ENCODE results near the gene SMIM7.
A peak's percentile ranks its signal among the peaks of the same experiment; 100 is the strongest.

The SMIM7 gene
- total RNA-seq = 17.0 to 29.2 (median 21.3) reads per million in 3 donors

DNA sequence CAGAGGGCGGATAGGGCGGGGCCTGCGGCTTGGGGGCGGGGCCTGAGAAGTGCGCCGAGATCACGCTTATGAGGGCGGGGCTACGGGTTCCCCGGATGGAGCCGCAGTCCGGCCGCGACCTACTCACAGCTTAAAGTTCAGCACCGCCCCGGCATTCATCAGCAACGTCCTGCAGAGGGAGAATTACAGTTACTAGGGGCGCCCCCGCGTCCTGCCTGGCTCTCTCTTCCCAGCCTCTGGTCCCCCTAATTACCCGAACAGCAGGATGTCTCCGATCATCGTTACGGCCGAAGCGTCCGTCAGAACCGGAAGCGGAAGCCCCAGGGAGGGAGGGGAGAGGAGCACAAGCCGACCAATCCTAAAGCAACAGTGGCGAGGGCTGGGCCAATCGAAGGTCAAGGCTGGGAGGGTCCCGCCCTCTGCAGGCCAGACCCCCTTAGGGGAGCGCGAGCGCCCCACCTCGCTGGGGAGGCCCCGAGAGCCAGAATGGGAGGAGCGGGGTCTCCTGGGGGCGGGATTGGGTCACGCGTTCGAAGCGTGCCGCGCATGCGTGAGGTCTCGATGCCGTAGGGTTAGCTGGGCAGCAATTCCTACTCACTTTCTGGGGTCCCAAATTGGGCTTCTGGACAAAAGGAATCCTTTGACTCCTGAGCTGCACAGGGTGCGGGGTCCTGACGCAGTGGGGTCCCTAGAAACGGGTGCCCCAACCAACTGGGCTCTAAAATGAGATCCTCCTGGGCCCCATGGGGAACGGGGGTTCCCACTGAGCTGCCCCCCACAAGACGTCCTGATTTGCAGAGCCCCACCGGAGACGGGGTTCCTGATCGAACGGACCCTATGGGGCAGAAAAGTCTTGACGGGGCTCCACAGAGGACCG lies at the start of gene SMIM7:
SMIM7 (minus strand) TSS at position 313 of the 877 bp plus-strand sequence; CDS start at position 279, 34 bp downstream.
- H3K27me3 ChIP-seq (replicated peaks; ENCODE audit: control insufficient read depth, insufficient read depth, low read length, poor library complexity, severe bottlenecking) = no peaks in the 10 kb centered on the region
- DNase-seq = peak; percentile 97 to 99 (median 97)
- H3K27ac ChIP-seq (ENCODE audit: insufficient read depth, low read length, poor library complexity, severe bottlenecking) = peak within 1 kb of the TSS; percentile 87
- peak within 1 kb of the TSS; percentile 75 for H3K4me3 ChIP-seq (ENCODE audit: insufficient read depth, low read depth, low read length, poor library complexity, severe bottlenecking)
- no peaks in the 10 kb centered on the region for H3K9me3 ChIP-seq (ENCODE audit: control insufficient read depth, low read length)
- peaks cover 24% of the 10 kb centered on the region for H3K36me3 ChIP-seq (ENCODE audit: control insufficient read depth, insufficient read depth, low read length)
- peaks cover 19% of the 10 kb centered on the region for H3K4me1 ChIP-seq (ENCODE audit: control insufficient read depth, insufficient read depth, low read length, poor library complexity, severe bottlenecking)

DNA sequence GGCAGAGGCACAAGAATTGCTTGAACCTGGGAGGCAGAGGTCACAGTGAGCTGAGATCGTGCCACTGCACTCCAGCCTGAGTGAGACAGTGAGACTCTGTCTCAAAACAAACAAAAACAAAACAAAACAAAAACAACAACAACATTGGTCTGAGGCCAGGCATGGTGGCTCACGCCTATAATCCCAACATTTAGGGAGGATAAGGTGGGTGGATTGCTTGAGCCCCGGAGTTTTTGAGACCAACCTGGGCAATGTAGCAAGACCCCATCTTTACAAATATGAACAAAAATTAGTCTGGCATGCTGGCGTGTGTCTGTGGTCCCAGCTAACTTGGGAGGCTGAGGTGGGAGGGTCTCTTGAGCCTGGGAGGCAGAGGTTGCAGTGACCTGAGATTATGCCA lies 43.7 kb upstream of the SMIM7 start:
- Histone ChIP-seq H3K4me1 (ENCODE audit: control insufficient read depth, insufficient read depth, low read length, poor library complexity, severe bottlenecking) (no peaks in the 10 kb centered on the region), H3K9me3 (ENCODE audit: control insufficient read depth, low read length) (no peaks in the 10 kb centered on the region), H3K36me3 (ENCODE audit: control insufficient read depth, insufficient read depth, low read length) (no peaks in the 10 kb centered on the region), H3K4me3 (ENCODE audit: insufficient read depth, low read depth, low read length, poor library complexity, severe bottlenecking) (no peak overlapping the region), H3K27ac (ENCODE audit: insufficient read depth, low read length, poor library complexity, severe bottlenecking) (no peak overlapping the region), H3K27me3 (replicated peaks; ENCODE audit: control insufficient read depth, insufficient read depth, low read length, poor library complexity, severe bottlenecking) (no peaks in the 10 kb centered on the region)
- DNase-seq = no peak

DNA sequence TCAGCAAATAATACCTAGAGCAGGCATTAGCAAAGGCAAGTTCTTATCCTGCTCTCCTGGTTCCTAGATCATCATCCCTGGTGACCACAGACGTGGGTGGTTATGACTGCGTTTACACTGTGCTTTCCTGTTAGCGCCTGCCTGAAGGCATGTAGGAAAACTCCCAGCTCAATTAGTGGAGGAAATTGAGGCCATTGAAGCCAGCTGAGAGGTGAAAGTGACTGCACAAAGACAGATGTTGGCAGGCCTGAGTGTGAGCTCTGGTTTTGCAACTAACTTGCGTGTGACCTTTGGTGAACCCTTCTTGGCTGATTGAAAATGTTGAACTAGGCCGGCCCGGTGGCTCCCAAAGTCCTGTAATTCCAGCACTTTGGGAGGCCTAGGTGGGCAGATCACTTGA lies 42.2 kb upstream of the SMIM7 start:
- Histone ChIP-seq H3K36me3 (ENCODE audit: control insufficient read depth, insufficient read depth, low read length) (no peaks in the 10 kb centered on the region), H3K27ac (ENCODE audit: insufficient read depth, low read length, poor library complexity, severe bottlenecking) (no peak overlapping the region), H3K4me1 (ENCODE audit: control insufficient read depth, insufficient read depth, low read length, poor library complexity, severe bottlenecking) (no peaks in the 10 kb centered on the region), H3K27me3 (replicated peaks; ENCODE audit: control insufficient read depth, insufficient read depth, low read length, poor library complexity, severe bottlenecking) (no peaks in the 10 kb centered on the region), H3K4me3 (ENCODE audit: insufficient read depth, low read depth, low read length, poor library complexity, severe bottlenecking) (no peak overlapping the region), H3K9me3 (ENCODE audit: control insufficient read depth, low read length) (no peaks in the 10 kb centered on the region)
- no peak for DNase-seq

DNA sequence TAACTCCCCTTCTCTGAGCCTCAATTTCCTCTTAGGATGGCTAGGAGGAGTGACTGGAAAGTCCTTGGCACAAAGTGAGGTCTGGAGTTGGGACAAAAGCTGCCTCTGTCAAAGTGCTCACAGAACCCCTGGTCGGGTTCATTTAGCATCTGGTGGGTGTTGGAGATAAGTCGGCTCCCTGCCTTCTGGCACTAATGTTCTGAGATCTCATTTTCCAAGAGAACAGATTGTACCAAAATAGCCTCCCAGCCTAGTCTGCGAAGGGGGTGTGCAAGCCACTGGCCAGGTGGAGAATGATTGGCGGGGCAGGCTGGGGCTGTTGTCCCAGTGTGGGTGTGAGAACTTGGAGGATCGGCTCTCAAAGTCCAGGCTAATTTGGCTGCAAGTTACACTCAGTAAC lies 39.0 kb upstream of the SMIM7 start:
- Histone ChIP-seq H3K36me3 (ENCODE audit: control insufficient read depth, insufficient read depth, low read length) (no peaks in the 10 kb centered on the region), H3K27ac (ENCODE audit: insufficient read depth, low read length, poor library complexity, severe bottlenecking) (no peak overlapping the region), H3K27me3 (replicated peaks; ENCODE audit: control insufficient read depth, insufficient read depth, low read length, poor library complexity, severe bottlenecking) (no peaks in the 10 kb centered on the region), H3K4me1 (ENCODE audit: control insufficient read depth, insufficient read depth, low read length, poor library complexity, severe bottlenecking) (no peaks in the 10 kb centered on the region), H3K9me3 (ENCODE audit: control insufficient read depth, low read length) (no peaks in the 10 kb centered on the region), H3K4me3 (ENCODE audit: insufficient read depth, low read depth, low read length, poor library complexity, severe bottlenecking) (no peak overlapping the region)
- no peak for DNase-seq

DNA sequence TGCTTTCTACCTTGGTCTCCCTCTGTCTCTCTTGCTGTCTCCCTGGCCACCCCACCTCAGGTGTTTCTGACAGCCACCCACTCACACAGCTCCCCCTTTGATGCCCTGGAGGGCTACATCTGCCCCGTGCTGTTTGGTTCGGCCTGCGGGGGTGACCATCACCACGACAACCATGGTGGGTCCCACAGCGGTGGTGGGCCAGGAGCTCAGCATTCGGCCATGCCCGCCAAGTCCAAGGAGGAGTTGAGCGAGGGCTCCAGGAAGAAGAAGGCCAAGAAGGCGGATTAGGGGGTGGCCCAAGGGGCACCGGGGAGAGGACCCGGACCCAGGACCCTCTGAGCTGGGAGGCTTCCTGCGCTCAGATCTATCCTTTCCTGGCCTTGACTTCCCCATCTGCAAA lies 28.1 kb upstream of the SMIM7 start:
- no peak overlapping the region for H3K27ac ChIP-seq (ENCODE audit: insufficient read depth, low read length, poor library complexity, severe bottlenecking)
- H3K4me1 ChIP-seq (ENCODE audit: control insufficient read depth, insufficient read depth, low read length, poor library complexity, severe bottlenecking) = no peaks in the 10 kb centered on the region
- H3K36me3 ChIP-seq (ENCODE audit: control insufficient read depth, insufficient read depth, low read length) = no peaks in the 10 kb centered on the region
- no peak for DNase-seq
- no peak overlapping the region for H3K4me3 ChIP-seq (ENCODE audit: insufficient read depth, low read depth, low read length, poor library complexity, severe bottlenecking)
- no peaks in the 10 kb centered on the region for H3K27me3 ChIP-seq (replicated peaks; ENCODE audit: control insufficient read depth, insufficient read depth, low read length, poor library complexity, severe bottlenecking)
- no peaks in the 10 kb centered on the region for H3K9me3 ChIP-seq (ENCODE audit: control insufficient read depth, low read length)

DNA sequence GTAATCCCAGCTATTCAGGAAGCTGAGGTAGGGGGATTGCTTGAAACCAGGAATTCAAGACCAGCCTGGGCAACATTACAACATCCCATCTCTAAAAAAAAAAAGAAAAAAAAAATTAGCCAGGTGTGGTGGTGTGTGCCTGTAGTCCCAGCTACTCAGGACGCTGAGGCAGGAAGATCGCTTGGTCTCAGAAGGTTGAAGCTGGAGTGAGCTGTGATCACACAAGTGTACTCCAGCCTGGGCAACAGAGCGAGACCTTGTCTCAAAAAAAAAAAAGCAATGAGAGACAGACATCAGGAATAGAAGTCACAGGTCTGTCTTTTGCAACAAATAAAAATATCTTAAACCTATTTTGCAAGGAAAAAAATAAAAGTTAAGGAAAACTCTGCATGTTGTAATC lies 24.3 kb upstream of the SMIM7 start:
- H3K27ac ChIP-seq (ENCODE audit: insufficient read depth, low read length, poor library complexity, severe bottlenecking) = no peak overlapping the region
- H3K4me3 ChIP-seq (ENCODE audit: insufficient read depth, low read depth, low read length, poor library complexity, severe bottlenecking) = no peak overlapping the region
- H3K4me1 ChIP-seq (ENCODE audit: control insufficient read depth, insufficient read depth, low read length, poor library complexity, severe bottlenecking) = no peaks in the 10 kb centered on the region
- DNase-seq = no peak
- no peaks in the 10 kb centered on the region for H3K27me3 ChIP-seq (replicated peaks; ENCODE audit: control insufficient read depth, insufficient read depth, low read length, poor library complexity, severe bottlenecking)
- no peaks in the 10 kb centered on the region for H3K36me3 ChIP-seq (ENCODE audit: control insufficient read depth, insufficient read depth, low read length)
- H3K9me3 ChIP-seq (ENCODE audit: control insufficient read depth, low read length) = no peaks in the 10 kb centered on the region

DNA sequence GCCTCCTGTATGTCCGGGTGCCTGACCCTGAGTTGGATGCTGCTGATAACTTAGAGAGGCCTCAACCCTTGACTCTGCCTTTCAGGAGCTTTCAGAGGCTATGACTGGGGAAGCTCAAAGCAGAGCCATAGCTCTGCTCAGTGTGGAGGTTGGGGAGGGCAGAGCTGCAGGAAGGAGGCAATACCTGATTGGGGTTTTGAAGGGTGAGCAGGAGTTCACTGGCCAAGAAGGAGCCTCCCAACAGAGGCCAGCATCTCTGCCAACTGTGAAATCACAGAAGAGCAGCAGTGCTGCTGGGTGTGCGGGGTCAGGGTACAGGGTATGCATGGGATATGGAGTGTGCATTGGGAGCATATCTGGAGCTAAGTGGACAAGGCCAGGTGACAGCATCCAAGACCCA lies 22.6 kb upstream of the SMIM7 start:
- Histone ChIP-seq H3K4me3 (ENCODE audit: insufficient read depth, low read depth, low read length, poor library complexity, severe bottlenecking) (no peak overlapping the region), H3K27me3 (replicated peaks; ENCODE audit: control insufficient read depth, insufficient read depth, low read length, poor library complexity, severe bottlenecking) (no peaks in the 10 kb centered on the region), H3K36me3 (ENCODE audit: control insufficient read depth, insufficient read depth, low read length) (no peaks in the 10 kb centered on the region), H3K9me3 (ENCODE audit: control insufficient read depth, low read length) (no peaks in the 10 kb centered on the region), H3K27ac (ENCODE audit: insufficient read depth, low read length, poor library complexity, severe bottlenecking) (no peak overlapping the region), H3K4me1 (ENCODE audit: control insufficient read depth, insufficient read depth, low read length, poor library complexity, severe bottlenecking) (no peaks in the 10 kb centered on the region)
- DNase-seq = no peak

DNA sequence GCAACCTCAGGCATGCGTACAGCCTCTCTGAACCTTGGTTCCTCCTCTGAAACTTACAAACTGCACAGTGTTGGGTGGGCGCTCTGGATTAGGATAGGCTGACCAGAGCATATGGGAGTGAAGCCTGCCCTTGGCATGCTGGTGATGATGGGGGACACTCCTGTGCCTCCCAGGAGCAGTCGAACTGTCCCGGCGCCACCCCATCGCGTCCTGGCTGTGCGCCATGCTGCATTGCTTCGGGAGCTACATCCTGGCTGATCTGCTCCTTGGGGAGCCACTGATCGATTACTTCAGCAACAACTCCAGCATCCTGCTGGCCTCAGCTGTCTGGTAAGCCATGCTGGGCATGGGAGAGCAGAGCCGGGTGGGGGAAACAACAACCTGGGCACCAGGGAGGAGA lies 19.9 kb upstream of the SMIM7 start:
- no peak for DNase-seq
- H3K9me3 ChIP-seq (ENCODE audit: control insufficient read depth, low read length) = no peaks in the 10 kb centered on the region
- H3K36me3 ChIP-seq (ENCODE audit: control insufficient read depth, insufficient read depth, low read length) = no peaks in the 10 kb centered on the region
- H3K4me3 ChIP-seq (ENCODE audit: insufficient read depth, low read depth, low read length, poor library complexity, severe bottlenecking) = no peak overlapping the region
- no peaks in the 10 kb centered on the region for H3K27me3 ChIP-seq (replicated peaks; ENCODE audit: control insufficient read depth, insufficient read depth, low read length, poor library complexity, severe bottlenecking)
- no peaks in the 10 kb centered on the region for H3K4me1 ChIP-seq (ENCODE audit: control insufficient read depth, insufficient read depth, low read length, poor library complexity, severe bottlenecking)
- no peak overlapping the region for H3K27ac ChIP-seq (ENCODE audit: insufficient read depth, low read length, poor library complexity, severe bottlenecking)

DNA sequence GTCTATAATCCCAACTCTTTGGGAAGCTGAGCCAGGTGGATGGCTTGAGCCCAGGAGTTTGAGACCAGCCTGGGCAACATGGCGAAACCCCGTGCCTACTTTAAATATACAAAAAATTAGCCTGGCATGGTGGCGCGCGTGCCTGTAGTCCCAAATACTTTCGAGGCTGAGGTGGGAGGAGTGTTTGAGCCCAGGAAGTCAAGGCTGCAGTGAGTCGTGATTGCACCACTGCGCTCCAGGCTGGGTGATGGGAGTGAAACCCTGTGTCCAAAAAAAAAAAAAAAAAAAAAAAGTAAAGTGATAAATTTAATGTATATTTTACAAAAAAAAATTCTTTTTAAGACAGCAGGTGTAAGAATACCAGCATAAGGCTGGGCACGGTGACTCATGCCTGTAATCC lies 18.6 kb upstream of the SMIM7 start:
- Histone ChIP-seq H3K4me3 (ENCODE audit: insufficient read depth, low read depth, low read length, poor library complexity, severe bottlenecking) (no peak overlapping the region), H3K27ac (ENCODE audit: insufficient read depth, low read length, poor library complexity, severe bottlenecking) (no peak overlapping the region), H3K27me3 (replicated peaks; ENCODE audit: control insufficient read depth, insufficient read depth, low read length, poor library complexity, severe bottlenecking) (no peaks in the 10 kb centered on the region), H3K9me3 (ENCODE audit: control insufficient read depth, low read length) (no peaks in the 10 kb centered on the region), H3K4me1 (ENCODE audit: control insufficient read depth, insufficient read depth, low read length, poor library complexity, severe bottlenecking) (no peaks in the 10 kb centered on the region), H3K36me3 (ENCODE audit: control insufficient read depth, insufficient read depth, low read length) (no peaks in the 10 kb centered on the region)
- no peak for DNase-seq

DNA sequence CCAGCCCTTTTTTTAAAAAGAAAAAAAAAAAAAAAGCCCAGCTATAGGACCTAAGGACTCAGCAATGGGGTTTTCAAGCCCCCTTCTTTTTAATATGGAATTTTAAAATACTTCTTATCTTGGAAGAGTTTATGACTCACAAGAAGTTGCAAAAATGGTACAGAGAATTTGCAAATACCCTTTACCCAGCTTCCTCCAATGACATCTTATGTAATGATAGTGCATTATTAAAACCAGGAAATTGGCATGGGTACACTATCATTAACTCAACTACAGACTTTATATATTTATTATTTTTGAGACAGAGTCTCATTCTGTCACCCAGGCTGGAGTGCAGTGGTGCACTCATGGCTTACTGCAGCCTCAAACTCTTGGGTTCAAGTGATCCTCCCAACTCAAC lies 17.1 kb upstream of the SMIM7 start:
- H3K27me3 ChIP-seq (replicated peaks; ENCODE audit: control insufficient read depth, insufficient read depth, low read length, poor library complexity, severe bottlenecking) = no peaks in the 10 kb centered on the region
- H3K36me3 ChIP-seq (ENCODE audit: control insufficient read depth, insufficient read depth, low read length) = no peaks in the 10 kb centered on the region
- no peaks in the 10 kb centered on the region for H3K9me3 ChIP-seq (ENCODE audit: control insufficient read depth, low read length)
- DNase-seq = no peak
- no peak overlapping the region for H3K27ac ChIP-seq (ENCODE audit: insufficient read depth, low read length, poor library complexity, severe bottlenecking)
- no peak overlapping the region for H3K4me3 ChIP-seq (ENCODE audit: insufficient read depth, low read depth, low read length, poor library complexity, severe bottlenecking)
- no peaks in the 10 kb centered on the region for H3K4me1 ChIP-seq (ENCODE audit: control insufficient read depth, insufficient read depth, low read length, poor library complexity, severe bottlenecking)
